ENCODE data around the gene CAPN11. TPM values are rescaled to one million over a fixed set of nuclear protein-coding genes. Genes with fewer than 3 reads are reported as not detected.

The CAPN11 gene
- total RNA-seq, 2 experiments from 2014 or later = 1.3 to 1.5 TPM

DNA sequence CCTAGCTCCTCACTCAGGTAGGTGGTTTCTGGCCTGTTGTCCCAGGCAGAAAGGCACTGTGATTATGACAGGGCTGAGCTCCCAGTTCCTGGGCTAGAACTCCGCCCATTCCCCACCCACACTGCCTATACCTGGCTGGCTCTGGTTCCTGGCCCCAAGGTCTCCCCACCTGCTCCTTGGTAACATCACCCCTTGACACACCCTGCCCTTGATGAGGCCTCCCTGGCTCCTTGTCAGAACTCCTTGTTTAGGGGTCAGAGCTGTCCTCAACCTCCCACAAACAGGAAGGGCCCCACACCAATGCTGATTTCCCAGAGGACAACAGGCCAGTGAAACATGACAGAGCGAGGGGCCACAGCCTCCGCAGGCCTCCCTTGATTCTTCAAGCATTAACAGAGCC, 42.6 kb downstream of the CAPN11 start:
- TF ChIP-seq, protein P1, sequence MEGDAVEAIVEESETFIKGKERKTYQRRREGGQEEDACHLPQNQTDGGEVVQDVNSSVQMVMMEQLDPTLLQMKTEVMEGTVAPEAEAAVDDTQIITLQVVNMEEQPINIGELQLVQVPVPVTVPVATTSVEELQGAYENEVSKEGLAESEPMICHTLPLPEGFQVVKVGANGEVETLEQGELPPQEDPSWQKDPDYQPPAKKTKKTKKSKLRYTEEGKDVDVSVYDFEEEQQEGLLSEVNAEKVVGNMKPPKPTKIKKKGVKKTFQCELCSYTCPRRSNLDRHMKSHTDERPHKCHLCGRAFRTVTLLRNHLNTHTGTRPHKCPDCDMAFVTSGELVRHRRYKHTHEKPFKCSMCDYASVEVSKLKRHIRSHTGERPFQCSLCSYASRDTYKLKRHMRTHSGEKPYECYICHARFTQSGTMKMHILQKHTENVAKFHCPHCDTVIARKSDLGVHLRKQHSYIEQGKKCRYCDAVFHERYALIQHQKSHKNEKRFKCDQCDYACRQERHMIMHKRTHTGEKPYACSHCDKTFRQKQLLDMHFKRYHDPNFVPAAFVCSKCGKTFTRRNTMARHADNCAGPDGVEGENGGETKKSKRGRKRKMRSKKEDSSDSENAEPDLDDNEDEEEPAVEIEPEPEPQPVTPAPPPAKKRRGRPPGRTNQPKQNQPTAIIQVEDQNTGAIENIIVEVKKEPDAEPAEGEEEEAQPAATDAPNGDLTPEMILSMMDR (IDR thresholded peaks at IDR 0.05) = no peak
- Histone ChIP-seq H3K27ac (ENCODE audit: low read depth in 1 of 2, low read length in 2 of 2) (no peak overlapping the region), H3K36me3 (ENCODE audit: insufficient read depth, low read length) (no peaks in the 10 kb centered on the region), H3K27me3 (ENCODE audit: control insufficient read depth in 1 of 2, insufficient read depth in 2 of 2, low read length in 2 of 2) (no peaks in the 10 kb centered on the region), H3K4me1 (ENCODE audit: insufficient read depth, low read length) (no peaks in the 10 kb centered on the region), H3K4me3 (ENCODE audit: low read length) (no peak overlapping the region), H3K9me3 (ENCODE audit: control insufficient read depth in 1 of 2, insufficient read depth in 1 of 2, low read length in 2 of 2) (no peaks in the 10 kb centered on the region)
- ChIA-PET CTCF (no interaction called here), POLR2A (no interaction called here)
- H3K4me1 Mint-ChIP-seq (ENCODE audit: low read depth) = no peaks in the 10 kb centered on the region
- H3K36me3 Mint-ChIP-seq (ENCODE audit: low read depth) = no peaks in the 10 kb centered on the region
- intact Hi-C loops (cut with DNase I, micrococcal nuclease) = no loop called here
- ATAC-seq (ENCODE audit: poor library complexity) = no peak
- no peak overlapping the region for H3K27ac Mint-ChIP-seq
- no peaks in the 10 kb centered on the region for H3K9me3 Mint-ChIP-seq
- H3K27me3 Mint-ChIP-seq = no peaks in the 10 kb centered on the region
- no peak for DNase-seq
- H3K4me3 Mint-ChIP-seq = no peak overlapping the region

- Histone ChIP-seq H3K27ac (ENCODE audit: low read depth in 1 of 2, low read length in 2 of 2) (no peak overlapping the region), H3K27me3 (ENCODE audit: control insufficient read depth in 1 of 2, insufficient read depth in 2 of 2, low read length in 2 of 2) (no peaks in the 10 kb centered on the region), H3K36me3 (ENCODE audit: insufficient read depth, low read length) (no peaks in the 10 kb centered on the region), H3K4me3 (ENCODE audit: low read length) (no peak overlapping the region), H3K4me1 (ENCODE audit: insufficient read depth, low read length) (no peaks in the 10 kb centered on the region), H3K9me3 (ENCODE audit: control insufficient read depth in 1 of 2, insufficient read depth in 1 of 2, low read length in 2 of 2) (no peaks in the 10 kb centered on the region)
- Mint-ChIP-seq H3K4me3 (no peak overlapping the region), H3K9me3 (no peaks in the 10 kb centered on the region), H3K27me3 (no peaks in the 10 kb centered on the region), H3K36me3 (ENCODE audit: low read depth) (no peaks in the 10 kb centered on the region), H3K4me1 (ENCODE audit: low read depth) (no peaks in the 10 kb centered on the region), H3K27ac (no peak overlapping the region)
- CTCF ChIA-PET = no interaction called here
- TF ChIP-seq, protein P1 (IDR thresholded peaks at IDR 0.05) = no peak
- no peak for DNase-seq
- ATAC-seq (ENCODE audit: poor library complexity) = no peak
- intact Hi-C loops (cut with DNase I, micrococcal nuclease) = no loop called here
- POLR2A ChIA-PET = no interaction called here
These were observed 43.2 kb downstream of the CAPN11 start for GRCh38 chr6:44201638-44202303.

- no peaks in the 10 kb centered on the region for H3K27me3 Mint-ChIP-seq
- no peak overlapping the region for H3K27ac Mint-ChIP-seq
- TF ChIP-seq, protein P1 (IDR thresholded peaks at IDR 0.05) = no peak
- ChIA-PET POLR2A (no interaction called here), CTCF (no interaction called here)
- H3K4me1 Mint-ChIP-seq (ENCODE audit: low read depth) = no peaks in the 10 kb centered on the region
- no peak overlapping the region for H3K4me3 Mint-ChIP-seq
- no peak overlapping the region for H3K4me3 ChIP-seq (ENCODE audit: low read length)
- intact Hi-C loops (cut with DNase I, micrococcal nuclease) = no loop called here
- H3K9me3 Mint-ChIP-seq = no peaks in the 10 kb centered on the region
- no peaks in the 10 kb centered on the region for H3K9me3 ChIP-seq (ENCODE audit: control insufficient read depth in 1 of 2, insufficient read depth in 1 of 2, low read length in 2 of 2)
- H3K4me1 ChIP-seq (ENCODE audit: insufficient read depth, low read length) = no peaks in the 10 kb centered on the region
- no peak for DNase-seq
- H3K27me3 ChIP-seq (ENCODE audit: control insufficient read depth in 1 of 2, insufficient read depth in 2 of 2, low read length in 2 of 2) = no peaks in the 10 kb centered on the region
- no peaks in the 10 kb centered on the region for H3K36me3 ChIP-seq (ENCODE audit: insufficient read depth, low read length)
- ATAC-seq (ENCODE audit: poor library complexity) = no peak
- H3K27ac ChIP-seq (ENCODE audit: low read depth in 1 of 2, low read length in 2 of 2) = no peak overlapping the region
- H3K36me3 Mint-ChIP-seq (ENCODE audit: low read depth) = no peaks in the 10 kb centered on the region
These were observed 43.8 kb downstream of the CAPN11 start for GRCh38 chr6:44202332-44202971.

Measured in CD4-positive, alpha-beta T cell (primary cell).